Glomerular endothelial cell (primary cell): ENCODE results near the gene CXCL6. TPM values are rescaled to one million over a fixed set of nuclear protein-coding genes. Genes with fewer than 3 reads are reported as not detected.

Experiments used
- DNase-seq: peaks from one replicate; pipeline ENCODE4 v3.0.0-alpha.2; 2011; ENCODE audit warnings: low read depth, low spot score; ENCODE audit errors: extremely low read depth
- total RNA-seq: library from RNA; depleted of rRNA; stranded (reverse); fragments of >200 nt; gene quantifications from 2 replicates; pipeline ENCODE4 v1.2.3, GENCODE V29; 2015

The CXCL6 gene
- total RNA-seq, 1 donor from 2014 or later: 2.2 TPM

DNA sequence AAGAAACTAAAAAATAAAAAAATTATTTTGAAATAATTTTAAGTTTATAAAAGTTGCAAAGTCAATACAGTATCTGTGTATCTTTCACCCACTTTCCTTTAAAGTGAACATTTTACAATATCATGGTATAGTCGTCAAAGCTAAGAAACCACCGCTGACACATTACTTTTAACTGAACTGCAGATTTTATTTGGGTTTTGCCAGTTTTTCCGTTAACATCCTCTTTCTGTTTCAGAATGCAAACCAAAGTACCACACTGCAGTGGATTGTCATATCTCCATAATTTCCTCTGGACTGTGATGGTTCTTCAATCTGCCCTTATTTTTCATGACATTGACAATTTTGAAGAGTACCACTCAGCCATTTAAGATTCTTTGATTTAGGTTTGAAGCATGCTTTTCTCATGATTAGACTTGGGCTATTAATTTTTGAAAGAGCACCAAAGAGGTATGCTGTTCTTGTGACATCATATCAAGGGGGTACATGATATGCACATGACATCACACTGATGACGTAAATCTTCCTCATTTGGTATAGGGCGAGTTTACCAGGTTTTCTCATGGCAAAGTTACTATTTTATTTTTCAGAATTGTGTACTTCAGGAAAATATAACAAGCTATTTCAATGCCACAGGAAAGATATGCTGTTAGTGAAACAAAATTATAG lies 29.1 kb downstream of the CXCL6 start:
- DNase-seq: no peak

DNA sequence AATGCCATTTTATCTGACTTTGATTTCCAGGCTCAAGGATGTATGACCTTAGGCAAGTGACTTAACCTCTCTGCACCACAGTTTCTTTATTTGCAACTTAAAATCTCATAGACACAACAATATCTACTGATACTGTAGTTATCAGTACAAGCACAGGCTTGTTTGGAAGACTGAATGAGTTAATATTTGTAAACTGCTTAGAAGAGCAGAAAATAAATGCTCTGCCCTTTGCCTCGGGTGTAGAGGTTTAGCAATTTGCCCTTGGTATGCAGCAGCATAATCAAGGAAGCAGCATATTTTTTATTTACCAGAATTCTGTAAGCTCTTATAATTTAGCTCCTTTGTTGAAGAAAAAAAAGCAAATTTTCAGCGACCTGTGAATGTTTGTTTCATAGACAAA lies 29.8 kb downstream of the CXCL6 start:
- DNase-seq: no peak

- DNase-seq: no peak
Measured at GRCh38 chr4:73867783-73868182, 31.3 kb downstream of the CXCL6 start.

- DNase-seq: no peak
Measured at GRCh38 chr4:73868206-73869129, 32.0 kb downstream of the CXCL6 start.

DNA sequence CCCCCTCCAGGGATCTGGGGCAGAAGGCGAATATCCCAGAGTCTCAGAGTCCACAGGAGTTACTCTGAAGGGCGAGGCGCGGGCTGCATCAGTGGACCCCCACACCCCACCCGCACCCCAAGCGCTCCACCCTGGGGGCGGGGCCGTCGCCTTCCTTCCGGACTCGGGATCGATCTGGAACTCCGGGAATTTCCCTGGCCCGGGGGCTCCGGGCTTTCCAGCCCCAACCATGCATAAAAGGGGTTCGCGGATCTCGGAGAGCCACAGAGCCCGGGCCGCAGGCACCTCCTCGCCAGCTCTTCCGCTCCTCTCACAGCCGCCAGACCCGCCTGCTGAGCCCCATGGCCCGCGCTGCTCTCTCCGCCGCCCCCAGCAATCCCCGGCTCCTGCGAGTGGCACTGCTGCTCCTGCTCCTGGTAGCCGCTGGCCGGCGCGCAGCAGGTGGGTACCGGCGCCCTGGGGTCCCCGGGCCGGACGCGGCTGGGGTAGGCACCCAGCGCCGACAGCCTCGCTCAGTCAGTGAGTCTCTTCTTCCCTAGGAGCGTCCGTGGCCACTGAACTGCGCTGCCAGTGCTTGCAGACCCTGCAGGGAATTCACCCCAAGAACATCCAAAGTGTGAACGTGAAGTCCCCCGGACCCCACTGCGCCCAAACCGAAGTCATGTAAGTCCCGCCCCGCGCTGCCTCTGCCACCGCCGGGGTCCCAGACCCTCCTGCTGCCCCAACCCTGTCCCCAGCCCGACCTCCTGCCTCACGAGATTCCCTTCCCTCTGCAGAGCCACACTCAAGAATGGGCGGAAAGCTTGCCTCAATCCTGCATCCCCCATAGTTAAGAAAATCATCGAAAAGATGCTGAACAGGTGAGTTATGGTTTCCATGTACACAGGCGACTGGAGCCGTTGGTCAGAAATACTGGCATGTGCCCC lies 32.9 kb downstream of the CXCL6 start, which contains the start of gene CXCL1:
TSS of gene CXCL1 (plus strand) at position 264 of the 926 bp plus-strand sequence. CDS start at position 342, 78 bp downstream.
- DNase-seq: no peak

DNA sequence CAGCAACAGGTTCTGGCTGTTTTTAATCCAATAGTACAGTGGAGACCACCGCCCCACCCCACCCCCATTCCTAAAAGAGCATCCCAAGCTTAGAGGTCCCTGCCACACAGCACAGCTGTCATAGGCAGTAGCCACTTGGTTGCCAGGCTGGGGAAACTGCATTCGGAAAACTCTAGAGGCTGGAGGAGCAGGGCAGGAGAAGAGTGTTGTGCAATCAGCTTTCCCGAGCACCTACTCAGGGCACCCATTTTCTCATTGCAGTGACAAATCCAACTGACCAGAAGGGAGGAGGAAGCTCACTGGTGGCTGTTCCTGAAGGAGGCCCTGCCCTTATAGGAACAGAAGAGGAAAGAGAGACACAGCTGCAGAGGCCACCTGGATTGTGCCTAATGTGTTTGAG lies 33.8 kb downstream of the CXCL6 start:
- no peak for DNase-seq

DNA sequence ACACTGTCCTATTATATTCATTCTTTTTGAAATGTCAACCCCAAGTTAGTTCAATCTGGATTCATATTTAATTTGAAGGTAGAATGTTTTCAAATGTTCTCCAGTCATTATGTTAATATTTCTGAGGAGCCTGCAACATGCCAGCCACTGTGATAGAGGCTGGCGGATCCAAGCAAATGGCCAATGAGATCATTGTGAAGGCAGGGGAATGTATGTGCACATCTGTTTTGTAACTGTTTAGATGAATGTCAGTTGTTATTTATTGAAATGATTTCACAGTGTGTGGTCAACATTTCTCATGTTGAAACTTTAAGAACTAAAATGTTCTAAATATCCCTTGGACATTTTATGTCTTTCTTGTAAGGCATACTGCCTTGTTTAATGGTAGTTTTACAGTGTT lies 34.3 kb downstream of the CXCL6 start:
- DNase-seq: no peak

DNA sequence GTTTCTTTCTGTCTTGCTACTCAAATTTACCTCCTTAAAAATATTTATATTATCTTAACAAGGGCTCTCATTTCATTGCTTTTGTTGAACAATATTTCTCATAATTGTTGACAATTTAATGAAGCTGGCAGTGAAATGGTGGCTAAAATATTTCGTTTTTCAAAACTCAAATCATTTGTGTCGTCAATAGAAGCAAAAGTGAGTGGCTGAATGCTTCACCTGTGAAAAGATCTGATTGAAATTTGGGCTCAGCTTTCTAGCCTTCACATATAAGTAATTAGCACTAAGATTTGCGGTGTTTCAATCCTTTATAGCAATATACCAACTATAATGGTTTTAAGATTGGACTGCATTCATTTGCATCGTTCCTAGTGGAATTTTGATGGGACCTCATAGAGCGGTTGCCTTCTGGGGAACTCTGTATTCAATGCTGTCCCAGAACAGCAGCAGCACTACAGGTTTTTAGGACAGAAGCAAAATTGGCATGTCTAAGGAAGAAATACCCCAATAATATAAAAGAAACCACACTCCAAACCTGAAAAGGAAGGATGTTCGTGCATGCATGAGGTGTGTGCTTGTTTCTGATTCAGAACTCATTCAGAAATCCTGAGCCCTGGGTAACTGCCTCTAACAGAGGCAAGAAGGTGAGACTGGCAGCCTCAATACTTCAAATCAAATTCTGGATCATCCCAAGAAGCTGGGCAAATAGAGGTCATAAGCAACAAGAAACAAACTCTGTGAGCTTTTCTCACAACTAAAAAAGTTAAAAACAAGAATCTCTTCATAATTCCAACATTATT lies 35.2 kb downstream of the CXCL6 start:
- DNase-seq: no peak

GRCh38 chr4:73872316-73873108 lies 36.0 kb downstream of the CXCL6 start:
- DNase-seq: no peak

GRCh38 chr4:73874386-73874785 lies 37.9 kb downstream of the CXCL6 start:
- DNase-seq: no peak

DNA sequence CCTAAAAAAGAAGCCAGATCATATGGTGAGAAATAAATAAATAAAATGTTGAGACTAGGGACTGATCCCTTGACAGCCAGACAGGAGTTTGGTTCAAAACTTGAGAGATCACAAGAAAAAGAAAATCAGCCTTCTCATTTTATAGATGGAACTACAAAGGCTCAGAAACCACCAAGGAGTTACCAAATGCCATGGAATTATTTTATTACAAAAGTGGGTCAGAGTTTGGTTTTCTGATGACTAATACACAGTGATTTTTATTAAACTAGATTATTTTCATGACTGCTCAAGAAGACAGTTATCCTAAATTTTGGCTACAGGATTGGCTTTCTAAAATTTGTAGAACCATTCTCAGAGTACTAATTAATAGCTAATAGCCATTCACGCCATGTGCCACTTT lies 38.9 kb downstream of the CXCL6 start:
- DNase-seq: no peak

GRCh38 chr4:73883306-73883705 lies 46.8 kb downstream of the CXCL6 start:
- no peak for DNase-seq

DNA sequence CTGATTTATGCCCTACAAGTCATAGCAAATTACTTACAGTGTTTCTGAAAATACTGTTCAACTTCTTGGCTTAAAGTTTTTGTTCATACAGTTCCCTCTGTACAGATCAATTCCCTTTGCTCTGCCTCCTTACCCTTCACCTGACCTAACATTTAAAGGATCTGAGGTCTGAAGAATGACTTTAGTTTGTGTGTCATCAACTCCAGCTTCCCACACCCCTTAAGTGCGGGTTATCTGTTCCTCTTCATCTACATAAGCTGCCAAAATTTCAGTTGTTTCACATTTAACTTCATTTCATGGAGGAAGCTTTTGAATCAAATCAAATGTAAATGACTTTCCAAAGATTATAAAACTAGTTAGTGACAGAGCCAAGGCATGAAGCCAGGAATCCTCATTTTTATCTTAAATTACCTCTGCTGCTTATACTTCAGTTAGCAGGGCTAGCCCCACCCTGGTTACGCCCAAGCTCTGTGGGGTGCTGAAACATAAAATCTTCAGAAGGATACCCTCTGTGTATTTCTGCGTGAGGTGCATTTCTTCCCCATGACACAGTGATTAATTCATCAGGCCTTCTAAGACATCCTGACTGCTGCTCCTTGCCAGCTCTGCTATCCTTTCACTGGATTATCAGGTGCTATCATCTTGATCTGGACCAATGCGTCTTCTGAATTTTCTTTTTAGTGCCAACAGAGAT lies 49.2 kb downstream of the CXCL6 start:
- DNase-seq: no peak

Other genes starting within 250 kb of the CXCL6 start
- 0.24 TPM in 1 of 2 replicates, not detected in the other for gene RASSF6, start 216.2 kb upstream of the CXCL6 start, total RNA-seq
- 322 and 354 TPM in 2 replicates for gene CXCL8, start 96.1 kb upstream of the CXCL6 start, total RNA-seq
- gene PF4V1, start 16.6 kb downstream of the CXCL6 start, total RNA-seq: not detected in 2 replicates
- 149 and 404 TPM in 2 replicates for gene CXCL1, start 32.7 kb downstream of the CXCL6 start, total RNA-seq
- gene PF4, start 145.3 kb downstream of the CXCL6 start, total RNA-seq: 2.3 TPM in 2 replicates
- gene PPBP, start 151.5 kb downstream of the CXCL6 start, total RNA-seq: 0.70 TPM in 1 of 2 replicates, not detected in the other
- gene CXCL5, start 162.0 kb downstream of the CXCL6 start, total RNA-seq: 12.0 and 17.5 TPM in 2 replicates
- gene CXCL3, start 202.0 kb downstream of the CXCL6 start, total RNA-seq: 4.3 and 21.2 TPM in 2 replicates